Testis (tissue), 3 donors: ENCODE data around the gene EIF4G3. TPM values are rescaled to one million over a fixed set of nuclear protein-coding genes. Genes with fewer than 3 reads are reported as not detected.

Experiments used
- DNase-seq: peaks from one replicate; pipeline ENCODE4 v3.0.0-alpha.2; 2019
- H3K27ac ChIP-seq, 2 donors: fragments of 200-600 bp; sonication (generic); one replicate each; pipeline ENCODE4 v1.5.1; 2019
- H3K27me3 ChIP-seq: fragments of 200-600 bp; sonication (generic); one replicate; pipeline ENCODE4 v1.5.1; 2019
- H3K36me3 ChIP-seq: fragments of 200-600 bp; sonication (generic); one replicate; pipeline ENCODE4 v1.5.1; 2017; ENCODE audit warnings: low read depth; ENCODE audit errors: missing control alignments
- H3K4me1 ChIP-seq: fragments of 200-600 bp; sonication (generic); one replicate; pipeline ENCODE4 v1.5.1; 2019
- H3K4me3 ChIP-seq, 2 donors: fragments of 200-600 bp; sonication (generic); one replicate each; pipeline ENCODE4 v1.5.1; 2017 to 2019
- H3K9me3 ChIP-seq: fragments of 200-600 bp; sonication (generic); one replicate; pipeline ENCODE4 v1.5.1; 2017
- CTCF ChIP-seq, 3 experiments: fragments of 450-650 bp in 2 of 3; fragments of 200-600 bp in 1 of 3; sonication (generic) in 1 of 3; IDR thresholded peaks; one replicate each; pipeline ENCODE4 v1.5.1; 2016 to 2019; ENCODE audit warnings: antibody characterized with exemption in 3 of 3, mild to moderate bottlenecking in 2 of 3, moderate library complexity in 1 of 3
- POLR2A ChIP-seq: fragments of 450-650 bp; IDR thresholded peaks from one replicate; pipeline ENCODE4 v1.6.1; 2017; ENCODE audit warnings: antibody characterized with exemption, mild to moderate bottlenecking, moderate library complexity
- WGBS, 2 donors: methylation state at CpG; one replicate each; pipeline ENCODE4 v1.1.5; 2018; 5-methylcytosine and 5-hydroxymethylcytosine counted together
- intact Hi-C: fragments of 100-400 bp; cut with DNase I; formaldehyde crosslinking; loops from one replicate; pipeline ENCODE4 v1.15.1; 2023; ENCODE audit warnings: low total_unique reads
- polyA plus RNA-seq: library from polyadenylated mRNA; stranded (reverse); fragments of 350-450 nt; fragmentation: Illumina TruSeq; extraction: RNeasy Lipid Tissue Mini Kit (QIAGEN cat#74804); gene quantifications from one replicate; pipeline ENCODE4 v1.2.3, GENCODE V29; 2014; ENCODE audit warnings: low read depth, low replicate concordance; ENCODE audit not compliant: insufficient read depth
- total RNA-seq, 2 donors: library from RNA; depleted of rRNA; stranded (reverse); fragments of >200 nt; gene quantifications; one replicate each; pipeline ENCODE4 v1.2.3, GENCODE V29; 2016

The EIF4G3 gene
- total and polyA plus RNA-seq, 3 donors from 2014 or later: 146 to 198 (median 165) TPM

- no peak for TF ChIP-seq CTCF (IDR thresholded peaks at IDR 0.05)
- no peak for TF ChIP-seq POLR2A
- H3K9me3 ChIP-seq: no peaks in the 10 kb centered on the region
- H3K36me3 ChIP-seq: no peaks in the 10 kb centered on the region
- H3K4me3 ChIP-seq: no peak overlapping the region
- DNase-seq: no peak
- intact Hi-C loops: no loop called here
- WGBS, 2 donors: 86% methylated on average over 2 of the region's 2 CpGs
- H3K4me1 ChIP-seq: no peaks in the 10 kb centered on the region
- no peaks in the 10 kb centered on the region for H3K27me3 ChIP-seq
- no peak overlapping the region for H3K27ac ChIP-seq
Observed at GRCh38 chr1:20936216-20936615, 240.5 kb downstream of the EIF4G3 start.

DNA sequence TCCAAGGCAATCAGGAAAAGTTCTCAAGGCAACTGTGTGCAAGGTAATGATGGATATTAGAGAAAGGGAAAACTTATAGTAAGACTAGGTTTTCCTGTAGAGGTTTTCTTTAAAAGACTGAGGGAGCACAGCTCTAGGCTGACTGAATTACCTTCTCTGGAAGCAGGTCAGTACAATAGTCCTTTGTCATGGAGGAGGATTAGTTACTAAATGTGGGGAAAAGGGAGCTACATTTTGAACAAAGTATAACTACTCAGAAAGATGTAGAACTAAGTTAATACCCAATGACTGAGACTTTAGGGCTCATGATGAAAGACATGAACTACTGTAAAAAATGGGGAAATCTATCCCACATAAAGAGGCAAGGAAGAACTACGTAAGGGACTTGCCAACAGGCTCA, 241.0 kb downstream of the EIF4G3 start:
- no peaks in the 10 kb centered on the region for H3K36me3 ChIP-seq
- intact Hi-C loops: no loop called here
- H3K4me1 ChIP-seq: no peaks in the 10 kb centered on the region
- TF ChIP-seq POLR2A: no peak
- TF ChIP-seq CTCF (IDR thresholded peaks at IDR 0.05): no peak
- no peak for DNase-seq
- 90 to 94% methylated on average over 1 of the region's 1 CpG for WGBS, 2 donors
- H3K9me3 ChIP-seq: no peaks in the 10 kb centered on the region
- H3K27me3 ChIP-seq: no peaks in the 10 kb centered on the region
- H3K4me3 ChIP-seq: no peak overlapping the region
- H3K27ac ChIP-seq: no peak overlapping the region

DNA sequence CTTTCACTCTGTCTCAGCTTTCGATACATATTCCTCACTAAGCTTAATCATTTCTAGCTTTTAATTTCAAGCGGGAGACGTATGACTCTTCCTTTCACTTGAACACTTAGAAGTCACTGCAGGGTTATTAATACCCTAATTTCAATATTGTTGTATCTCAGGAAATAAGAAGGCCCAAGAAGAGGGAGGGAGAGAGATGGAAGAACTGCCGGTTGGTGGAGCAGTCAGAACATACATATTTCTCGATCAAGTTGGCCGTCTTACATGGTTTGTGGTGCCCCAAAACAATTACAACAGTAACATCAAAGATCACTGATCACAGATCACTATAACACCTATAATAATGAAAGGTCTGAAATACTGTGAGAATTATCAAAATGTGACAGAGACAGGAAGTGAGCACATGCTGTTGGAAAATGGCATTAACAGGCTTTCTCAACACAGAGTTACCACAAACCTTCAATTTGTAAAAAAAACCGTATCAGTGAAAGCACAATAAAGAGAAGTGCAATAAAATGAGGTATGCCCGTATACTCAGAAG, 244.2 kb downstream of the EIF4G3 start:
- no peaks in the 10 kb centered on the region for H3K9me3 ChIP-seq
- no peak for DNase-seq
- TF ChIP-seq CTCF (IDR thresholded peaks at IDR 0.05): no peak
- no peak for TF ChIP-seq POLR2A
- no peaks in the 10 kb centered on the region for H3K27me3 ChIP-seq
- intact Hi-C loops: no loop called here
- no peaks in the 10 kb centered on the region for H3K4me1 ChIP-seq
- H3K4me3 ChIP-seq: no peak overlapping the region
- 94 to 95% methylated on average over 8 of the region's 8 CpGs for WGBS, 2 donors
- no peaks in the 10 kb centered on the region for H3K36me3 ChIP-seq
- H3K27ac ChIP-seq: no peak overlapping the region

GRCh38 chr1:20931930-20932436, 244.7 kb downstream of the EIF4G3 start:
- no peak for TF ChIP-seq CTCF (IDR thresholded peaks at IDR 0.05)
- no peak for TF ChIP-seq POLR2A
- Histone ChIP-seq H3K4me1 (no peaks in the 10 kb centered on the region), H3K36me3 (no peaks in the 10 kb centered on the region), H3K9me3 (no peaks in the 10 kb centered on the region), H3K27me3 (no peaks in the 10 kb centered on the region), H3K4me3 (no peak overlapping the region), H3K27ac (no peak overlapping the region)
- no peak for DNase-seq
- intact Hi-C loops: no loop called here
- WGBS, 2 donors: 91 to 92% methylated on average over 2 of the region's 2 CpGs

GRCh38 chr1:20930427-20930826, 246.3 kb downstream of the EIF4G3 start:
- no peaks in the 10 kb centered on the region for H3K9me3 ChIP-seq
- intact Hi-C loops: no loop called here

More at GRCh38 chr1:20930427-20930826, 246.3 kb downstream of the EIF4G3 start:
- H3K4me1 ChIP-seq: no peaks in the 10 kb centered on the region
- no peak overlapping the region for H3K4me3 ChIP-seq
- H3K27ac ChIP-seq: no peak overlapping the region
- DNase-seq: no peak
- TF ChIP-seq POLR2A: no peak
- TF ChIP-seq CTCF (IDR thresholded peaks at IDR 0.05): no peak
- no peaks in the 10 kb centered on the region for H3K27me3 ChIP-seq
- H3K36me3 ChIP-seq: no peaks in the 10 kb centered on the region
